Prostate gland (tissue), 2 donors: Measurements from ENCODE around the gene SLAMF1. TPM values are rescaled to one million over a fixed set of nuclear protein-coding genes. Genes with fewer than 3 reads are reported as not detected.
"Not testable (repeated sequence)": the region's sequence is repeated elsewhere in the genome, so short reads cannot be mapped to it uniquely, and the experiment has no call there.

Source experiments
- DNase-seq: peaks from one replicate; pipeline ENCODE4 v3.0.0-alpha.2; 2019; ENCODE audit warnings: low spot score
- H3K27ac ChIP-seq, 2 donors: fragments of 200-600 bp; sonication (generic); 2 replicates each; pipeline ENCODE4 v1.5.1; 2017 to 2019
- H3K27me3 ChIP-seq: fragments of 200-600 bp; sonication (generic); replicated peaks from 2 replicates; pipeline ENCODE4 v1.5.1; 2019; ENCODE audit not compliant: insufficient read depth
- H3K36me3 ChIP-seq, 2 donors: fragments of 200-600 bp; sonication (generic); 1 replicate in 1 of 2; 2 replicates in 1 of 2; pipeline versions ENCODE4 v1.5.1 to v1.8.1; 2017 to 2019
- H3K4me1 ChIP-seq: fragments of 200-600 bp; sonication (generic); replicated peaks from 2 replicates; pipeline ENCODE4 v1.5.1; 2019
- H3K4me3 ChIP-seq, 2 donors: fragments of 200-600 bp; sonication (generic); 2 replicates each; pipeline ENCODE4 v1.5.1; 2017 to 2019
- H3K9me3 ChIP-seq: fragments of 200-600 bp; sonication (generic); 2 replicates; pipeline ENCODE4 v1.5.1; 2017
- CTCF ChIP-seq, 4 experiments: fragments of 200-600 bp in 2 of 4; fragments of 450-650 bp in 2 of 4; sonication (generic) in 2 of 4; IDR thresholded peaks; 1 replicate in 3 of 4; 2 replicates in 1 of 4; pipeline ENCODE4 v1.5.1; 2016 to 2019; ENCODE audit warnings: antibody characterized with exemption in 4 of 4, mild to moderate bottlenecking in 2 of 4, moderate library complexity in 2 of 4
- POLR2A ChIP-seq: fragments of 450-650 bp; IDR thresholded peaks from one replicate; pipeline ENCODE4 v1.6.1; 2016; ENCODE audit warnings: antibody characterized with exemption, mild to moderate bottlenecking
- POLR2AphosphoS5 ChIP-seq: sonication (generic); formaldehyde crosslinking; IDR thresholded peaks from one replicate; pipeline ENCODE4 v1.6.1; 2017; ENCODE audit warnings: antibody characterized with exemption
- WGBS: methylation state at CpG from one replicate; pipeline ENCODE4 v1.1.5; 2018; 5-methylcytosine and 5-hydroxymethylcytosine counted together
- intact Hi-C: fragments of 100-400 bp; cut with DNase I; formaldehyde crosslinking; loops from one replicate; pipeline ENCODE4 v1.14.2; 2022
- total RNA-seq, 2 donors: library from RNA; depleted of rRNA; stranded (reverse); fragments of >200 nt; gene quantifications; one replicate each; pipeline ENCODE4 v1.1.0, GENCODE V29; 2016

Gene SLAMF1
- total RNA-seq, 2 donors from 2014 or later, result 0.17 to 0.36 TPM

GRCh38 chr1:160590488-160590887 lies 56.4 kb downstream of the SLAMF1 start:
- TF ChIP-seq POLR2AphosphoS5, result no peak
- no peak for TF ChIP-seq POLR2A
- no peak for TF ChIP-seq CTCF (IDR thresholded peaks at IDR 0.05)
- Histone ChIP-seq H3K27ac (no peak overlapping the region), H3K4me1 (no peaks in the 10 kb centered on the region), H3K27me3 (no peaks in the 10 kb centered on the region), H3K4me3 (no peak overlapping the region), H3K36me3 (no peaks in the 10 kb centered on the region), H3K9me3 (no peaks in the 10 kb centered on the region)
- 85% methylated on average over 1 of the region's 1 CpG for WGBS
- intact Hi-C loops, result no loop called here
- DNase-seq, result no peak

GRCh38 chr1:160588468-160588867 lies 58.4 kb downstream of the SLAMF1 start:
- Histone ChIP-seq H3K9me3 (no peaks in the 10 kb centered on the region), H3K36me3 (no peaks in the 10 kb centered on the region), H3K4me3 (no peak overlapping the region), H3K27me3 (no peaks in the 10 kb centered on the region), H3K4me1 (no peaks in the 10 kb centered on the region), H3K27ac (no peak overlapping the region)
- 71% methylated on average over 6 of the region's 6 CpGs for WGBS
- intact Hi-C loops, result no loop called here
- no peak for TF ChIP-seq CTCF (IDR thresholded peaks at IDR 0.05)
- no peak for TF ChIP-seq POLR2AphosphoS5
- TF ChIP-seq POLR2A, result no peak
- no peak for DNase-seq

- no peak overlapping the region for H3K27ac ChIP-seq
- H3K4me1 ChIP-seq, result no peaks in the 10 kb centered on the region
- DNase-seq, result no peak
- H3K27me3 ChIP-seq, result no peaks in the 10 kb centered on the region
- no peak overlapping the region for H3K4me3 ChIP-seq
- no peaks in the 10 kb centered on the region for H3K36me3 ChIP-seq
- intact Hi-C loops, result no loop called here
- H3K9me3 ChIP-seq, result no peaks in the 10 kb centered on the region
- TF ChIP-seq POLR2AphosphoS5 (no peak), CTCF (IDR thresholded peaks at IDR 0.05) (no peak), POLR2A (no peak)
- 81% methylated on average over 1 of the region's 1 CpG for WGBS
Observed at GRCh38 chr1:160584784-160585183, 62.1 kb downstream of the SLAMF1 start.

GRCh38 chr1:160582976-160583375 lies 63.9 kb downstream of the SLAMF1 start:
- H3K27ac ChIP-seq, H3K4me1 ChIP-seq, H3K4me3 ChIP-seq, H3K27me3 ChIP-seq, intact Hi-C loops, H3K9me3 ChIP-seq, DNase-seq, H3K36me3 ChIP-seq: not testable (repeated sequence)
- 95% methylated on average over 2 of the region's 2 CpGs for WGBS

GRCh38 chr1:160581961-160582360 lies 64.9 kb downstream of the SLAMF1 start:
- H3K4me3 ChIP-seq, result no peak overlapping the region
- DNase-seq, result no peak
- no peaks in the 10 kb centered on the region for H3K9me3 ChIP-seq
- 66% methylated on average over 2 of the region's 2 CpGs for WGBS
- H3K27me3 ChIP-seq, result no peaks in the 10 kb centered on the region
- no peaks in the 10 kb centered on the region for H3K4me1 ChIP-seq
- no peak overlapping the region for H3K27ac ChIP-seq
- intact Hi-C loops, result no loop called here
- no peaks in the 10 kb centered on the region for H3K36me3 ChIP-seq
- TF ChIP-seq POLR2AphosphoS5 (no peak), CTCF (IDR thresholded peaks at IDR 0.05) (no peak)
